Thyroid gland (tissue), 4 donors: Measurements from ENCODE around the gene TUBB1. TPM values are rescaled to one million over a fixed set of nuclear protein-coding genes. Genes with fewer than 3 reads are reported as not detected.

ENCODE experiments used
- DNase-seq, 2 donors: peaks; one replicate each; pipeline ENCODE4 v3.0.0-alpha.2; 2019
- H3K27ac ChIP-seq, 3 donors: fragments of 200-600 bp; sonication (generic); 1 replicate in 2 of 3; 2 replicates in 1 of 3; pipeline ENCODE4 v1.5.1; 2016 to 2019; ENCODE audit warnings: mild to moderate bottlenecking in 1 of 3, moderate library complexity in 1 of 3
- H3K27me3 ChIP-seq: fragments of 200-600 bp; sonication (generic); one replicate; pipeline ENCODE4 v1.5.1; 2019
- H3K36me3 ChIP-seq, 2 donors: fragments of 200-600 bp; sonication (generic); one replicate each; pipeline ENCODE4 v1.5.1; 2016 to 2019
- H3K4me1 ChIP-seq, 2 donors: fragments of 200-600 bp; sonication (generic); one replicate each; pipeline ENCODE4 v1.5.1; 2017 to 2019
- H3K4me3 ChIP-seq, 3 donors: fragments of 200-600 bp; sonication (generic); replicated peaks in 1 of 3; 1 replicate in 2 of 3; 2 replicates in 1 of 3; pipeline ENCODE4 v1.5.1; 2016; ENCODE audit warnings: mild to moderate bottlenecking in 1 of 3
- H3K9me3 ChIP-seq: fragments of 200-600 bp; sonication (generic); one replicate; pipeline ENCODE4 v1.5.1; 2017
- POLR2A ChIP-seq, 2 donors: fragments of 450-650 bp; IDR thresholded peaks; one replicate each; pipeline ENCODE4 v1.6.1; 2017; ENCODE audit warnings: antibody characterized with exemption in 2 of 2, mild to moderate bottlenecking in 2 of 2, moderate library complexity in 1 of 2
- WGBS, 2 donors: methylation state at CpG; one replicate each; pipeline ENCODE4 v1.1.5; 2017; 5-methylcytosine and 5-hydroxymethylcytosine counted together
- intact Hi-C: fragments of 100-400 bp; cut with DNase I; formaldehyde crosslinking; loops from one replicate; pipeline ENCODE4 v1.15.1; 2023
- total RNA-seq, 4 donors: library from RNA; depleted of rRNA; stranded (reverse); fragments of >200 nt; gene quantifications; one replicate each; pipeline ENCODE4 v1.2.3, GENCODE V29; 2016
- TF ChIP-seq, protein P1 (sequence below), 6 experiments: fragments of 200-600 bp in 3 of 6; fragments of 450-650 bp in 3 of 6; sonication (generic) in 3 of 6; IDR thresholded peaks; one replicate each; pipeline ENCODE4 v1.5.1; 2016 to 2019; ENCODE audit warnings: antibody characterized with exemption in 6 of 6, mild to moderate bottlenecking in 2 of 6, inconsistent platforms in 1 of 6, moderate library complexity in 1 of 6

The TUBB1 gene
- total RNA-seq, 4 donors from 2014 or later = 0.11 to 0.46 TPM; not detected in 2

DNA sequence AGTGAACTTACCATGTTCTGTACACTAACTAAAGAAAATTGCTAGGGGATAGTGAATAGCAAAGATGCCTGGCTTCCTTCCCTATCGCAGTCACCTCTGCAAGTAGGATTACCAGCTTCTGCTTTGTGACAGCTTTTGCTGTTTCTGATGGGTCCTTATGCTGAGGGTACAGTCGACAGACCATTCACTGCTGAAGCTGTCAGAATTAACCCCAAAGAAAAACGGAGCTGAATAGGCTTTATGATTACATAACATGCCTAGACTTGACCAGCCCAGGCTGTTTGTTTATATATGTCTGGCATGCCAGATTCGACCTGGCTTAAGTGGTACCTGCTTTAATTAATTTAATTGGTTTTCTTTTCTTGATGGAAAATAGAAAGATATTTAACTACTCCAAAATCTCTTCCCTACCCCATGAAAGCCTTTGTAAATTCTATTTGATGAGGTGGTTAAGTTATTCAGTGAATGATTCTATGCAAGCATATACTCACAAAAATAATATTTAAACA, 45.0 kb downstream of the TUBB1 start:
- Histone ChIP-seq H3K9me3 (no peaks in the 10 kb centered on the region), H3K4me3 (no peak overlapping the region), H3K27me3 (no peaks in the 10 kb centered on the region), H3K36me3 (no peaks in the 10 kb centered on the region), H3K27ac (no peak overlapping the region), H3K4me1 (peaks cover 0 to 3% of the 10 kb centered on the region in 2 donors)
- DNase-seq = no peak
- TF ChIP-seq, protein P1, sequence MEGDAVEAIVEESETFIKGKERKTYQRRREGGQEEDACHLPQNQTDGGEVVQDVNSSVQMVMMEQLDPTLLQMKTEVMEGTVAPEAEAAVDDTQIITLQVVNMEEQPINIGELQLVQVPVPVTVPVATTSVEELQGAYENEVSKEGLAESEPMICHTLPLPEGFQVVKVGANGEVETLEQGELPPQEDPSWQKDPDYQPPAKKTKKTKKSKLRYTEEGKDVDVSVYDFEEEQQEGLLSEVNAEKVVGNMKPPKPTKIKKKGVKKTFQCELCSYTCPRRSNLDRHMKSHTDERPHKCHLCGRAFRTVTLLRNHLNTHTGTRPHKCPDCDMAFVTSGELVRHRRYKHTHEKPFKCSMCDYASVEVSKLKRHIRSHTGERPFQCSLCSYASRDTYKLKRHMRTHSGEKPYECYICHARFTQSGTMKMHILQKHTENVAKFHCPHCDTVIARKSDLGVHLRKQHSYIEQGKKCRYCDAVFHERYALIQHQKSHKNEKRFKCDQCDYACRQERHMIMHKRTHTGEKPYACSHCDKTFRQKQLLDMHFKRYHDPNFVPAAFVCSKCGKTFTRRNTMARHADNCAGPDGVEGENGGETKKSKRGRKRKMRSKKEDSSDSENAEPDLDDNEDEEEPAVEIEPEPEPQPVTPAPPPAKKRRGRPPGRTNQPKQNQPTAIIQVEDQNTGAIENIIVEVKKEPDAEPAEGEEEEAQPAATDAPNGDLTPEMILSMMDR (IDR thresholded peaks at IDR 0.05) = no peak
- TF ChIP-seq POLR2A (IDR thresholded peaks at IDR 0.05) = no peak
- 26% methylated on average over 4 of the region's 4 CpGs for WGBS, 2 donors
- intact Hi-C loops = no loop called here

DNA sequence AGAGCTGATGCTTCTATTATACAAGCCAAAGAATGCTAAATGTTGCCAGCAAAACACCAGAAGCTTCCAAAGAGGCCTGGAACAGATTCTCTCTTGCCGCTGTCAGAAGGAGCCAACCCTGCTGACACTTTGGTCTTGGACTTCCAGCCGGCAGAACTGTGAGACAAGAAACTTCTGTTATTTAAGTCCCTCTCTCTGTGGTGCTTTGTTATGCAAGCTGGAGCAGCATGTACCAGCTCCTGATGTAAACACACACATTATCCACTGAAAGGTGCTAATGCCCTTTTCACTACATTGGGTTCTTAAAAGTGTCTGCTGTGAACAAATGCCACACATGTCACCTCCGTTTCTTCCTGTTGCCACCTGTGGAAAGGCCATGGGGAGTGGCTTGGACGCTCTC, 49.3 kb downstream of the TUBB1 start:
- Histone ChIP-seq H3K9me3 (no peaks in the 10 kb centered on the region), H3K36me3 (no peaks in the 10 kb centered on the region), H3K4me3 (no peak overlapping the region), H3K27me3 (no peaks in the 10 kb centered on the region), H3K4me1 (peaks cover 0 to 3% of the 10 kb centered on the region in 2 donors), H3K27ac (no peak overlapping the region)
- DNase-seq = no peak
- TF ChIP-seq POLR2A (IDR thresholded peaks at IDR 0.05) = no peak
- TF ChIP-seq, protein P1 (IDR thresholded peaks at IDR 0.05) = no peak
- intact Hi-C loops = no loop called here
- WGBS, 2 donors = 84% methylated on average over 4 of the region's 4 CpGs

DNA sequence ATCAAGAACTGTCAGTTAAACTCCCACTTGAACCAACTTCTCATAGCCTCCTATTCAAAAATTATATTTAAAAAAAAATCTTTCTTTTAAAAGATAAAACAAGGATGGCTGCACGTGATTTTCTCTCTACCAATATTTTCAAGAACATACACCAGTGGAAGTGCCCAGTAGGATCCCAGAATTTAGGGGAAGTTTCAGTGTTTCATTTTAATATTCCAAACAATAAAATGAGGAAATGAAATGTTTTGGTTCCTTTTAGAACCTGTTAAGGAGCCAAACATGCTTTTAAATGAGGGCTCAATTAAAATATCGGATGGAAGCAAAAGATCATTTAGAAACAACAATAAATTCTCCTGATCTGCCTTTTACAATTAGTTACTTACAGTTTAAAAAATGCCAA, 49.8 kb downstream of the TUBB1 start:
- Histone ChIP-seq H3K27ac (no peak overlapping the region), H3K4me1 (peaks cover 0 to 2% of the 10 kb centered on the region in 2 donors), H3K27me3 (no peaks in the 10 kb centered on the region), H3K9me3 (no peaks in the 10 kb centered on the region), H3K36me3 (no peaks in the 10 kb centered on the region), H3K4me3 (no peak overlapping the region)
- 42 to 59% methylated on average over 2 of the region's 2 CpGs for WGBS, 2 donors
- DNase-seq = no peak
- TF ChIP-seq, protein P1 (IDR thresholded peaks at IDR 0.05) = no peak
- TF ChIP-seq POLR2A (IDR thresholded peaks at IDR 0.05) = no peak
- intact Hi-C loops = no loop called here

- intact Hi-C loops = no loop called here
- Histone ChIP-seq H3K36me3 (no peaks in the 10 kb centered on the region), H3K4me1 (no peaks in the 10 kb centered on the region), H3K27me3 (no peaks in the 10 kb centered on the region), H3K27ac (no peak overlapping the region), H3K9me3 (no peaks in the 10 kb centered on the region), H3K4me3 (no peak overlapping the region)
- 90 to 91% methylated on average over 1 of the region's 1 CpG for WGBS, 2 donors
- no peak for DNase-seq
- TF ChIP-seq, protein P1 (IDR thresholded peaks at IDR 0.05) = no peak
- TF ChIP-seq POLR2A (IDR thresholded peaks at IDR 0.05) = no peak
These were observed 52.0 kb downstream of the TUBB1 start for GRCh38 chr20:59071216-59071615.

GRCh38 chr20:59073582-59073981, 54.4 kb downstream of the TUBB1 start:
- TF ChIP-seq, protein P1 (IDR thresholded peaks at IDR 0.05) = no peak
- TF ChIP-seq POLR2A (IDR thresholded peaks at IDR 0.05) = no peak
- intact Hi-C loops = no loop called here
- no peaks in the 10 kb centered on the region for H3K36me3 ChIP-seq
- WGBS, 2 donors = 92 to 95% methylated on average over 1 of the region's 1 CpG
- no peaks in the 10 kb centered on the region for H3K4me1 ChIP-seq
- no peak overlapping the region for H3K4me3 ChIP-seq
- no peaks in the 10 kb centered on the region for H3K27me3 ChIP-seq
- DNase-seq = no peak
- H3K9me3 ChIP-seq = no peaks in the 10 kb centered on the region
- no peak overlapping the region for H3K27ac ChIP-seq
